ENCODE data around the gene C3orf38.
"Not testable (repeated sequence)": the region's sequence is repeated elsewhere in the genome, so short reads cannot be mapped to it uniquely, and the experiment has no call there.

Gene C3orf38

DNA sequence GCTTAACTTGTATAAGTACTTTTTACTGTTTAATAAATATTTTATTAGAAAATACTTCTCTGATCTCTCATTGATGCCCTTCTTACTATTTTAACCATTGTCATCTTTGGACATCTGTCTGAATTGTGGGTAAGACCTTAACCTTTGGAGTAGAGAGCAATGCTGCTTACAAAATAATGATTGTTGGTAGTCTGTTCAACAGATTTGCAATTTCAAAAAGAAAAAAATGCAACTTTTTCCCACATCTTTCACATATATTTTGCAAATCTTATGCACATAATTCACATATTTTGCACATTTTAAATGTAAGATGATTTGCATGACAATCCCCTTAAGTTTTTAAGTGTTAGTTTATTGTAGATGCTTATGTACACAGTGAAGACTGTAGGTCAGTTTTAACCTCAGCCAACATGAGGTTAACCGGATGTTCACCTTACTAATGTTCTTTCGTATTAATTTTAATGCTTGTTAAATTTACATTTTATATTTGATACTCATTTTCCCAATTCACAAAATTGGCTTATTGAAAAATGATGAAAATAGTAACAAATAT, 16.7 kb downstream of the C3orf38 start:
- DNase-seq, result no peak

DNA sequence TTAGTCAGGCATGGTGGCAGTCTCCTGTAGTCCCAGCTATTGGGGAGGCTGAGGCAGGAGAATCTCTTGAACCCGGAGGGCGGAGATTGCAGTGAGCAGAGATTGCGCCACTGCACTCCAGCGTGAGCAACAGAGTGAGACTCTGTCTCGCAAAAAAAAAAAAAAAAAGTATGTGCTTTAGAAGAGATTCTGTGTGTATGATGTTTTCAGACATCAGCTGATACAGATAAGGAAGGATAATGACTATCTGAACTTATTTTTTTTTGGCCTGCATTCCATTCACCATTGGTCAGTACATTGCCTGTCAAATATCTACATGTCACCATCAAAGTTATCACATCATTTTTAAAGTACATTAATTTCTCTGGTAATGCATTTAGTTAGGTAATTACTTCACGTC, 17.4 kb downstream of the C3orf38 start:
- no peak for DNase-seq

DNA sequence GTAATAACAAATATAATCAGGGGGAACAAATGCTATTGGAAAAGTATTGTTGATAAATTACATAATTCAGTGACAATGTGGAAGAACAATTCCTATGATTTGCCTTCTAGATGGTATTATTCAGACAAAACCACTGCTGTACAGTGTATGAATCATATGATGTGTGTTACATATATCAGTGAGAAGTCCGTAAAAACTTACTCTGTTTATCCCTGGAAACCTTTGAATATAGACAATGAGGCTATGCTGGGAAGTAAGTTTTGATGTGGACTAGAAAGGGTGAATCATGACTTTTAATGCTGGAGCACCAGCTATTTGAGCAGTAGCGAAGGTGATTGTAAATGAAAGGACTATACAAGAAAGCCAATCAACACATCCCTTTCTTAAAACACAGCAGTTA, 17.9 kb downstream of the C3orf38 start:
- no peak for DNase-seq

DNA sequence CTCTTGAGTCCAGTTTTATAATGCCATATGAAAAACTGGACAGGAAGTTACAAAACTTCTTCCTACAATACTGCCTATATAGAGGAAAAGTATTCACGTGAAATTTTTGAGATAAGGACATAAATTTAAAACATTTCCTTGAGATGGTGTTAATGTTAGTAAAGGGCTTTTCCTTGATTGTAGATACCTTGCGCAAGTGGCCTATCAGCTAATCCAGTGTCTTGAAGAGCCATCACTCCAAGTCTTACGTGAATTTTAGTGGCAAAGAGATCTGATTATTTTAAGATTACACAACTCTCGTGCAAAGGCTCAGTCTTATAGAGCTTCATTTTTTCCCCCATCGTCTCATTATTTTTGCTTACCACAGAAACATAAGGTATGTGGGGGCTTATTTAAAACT, 18.4 kb downstream of the C3orf38 start:
- DNase-seq, result no peak

DNA sequence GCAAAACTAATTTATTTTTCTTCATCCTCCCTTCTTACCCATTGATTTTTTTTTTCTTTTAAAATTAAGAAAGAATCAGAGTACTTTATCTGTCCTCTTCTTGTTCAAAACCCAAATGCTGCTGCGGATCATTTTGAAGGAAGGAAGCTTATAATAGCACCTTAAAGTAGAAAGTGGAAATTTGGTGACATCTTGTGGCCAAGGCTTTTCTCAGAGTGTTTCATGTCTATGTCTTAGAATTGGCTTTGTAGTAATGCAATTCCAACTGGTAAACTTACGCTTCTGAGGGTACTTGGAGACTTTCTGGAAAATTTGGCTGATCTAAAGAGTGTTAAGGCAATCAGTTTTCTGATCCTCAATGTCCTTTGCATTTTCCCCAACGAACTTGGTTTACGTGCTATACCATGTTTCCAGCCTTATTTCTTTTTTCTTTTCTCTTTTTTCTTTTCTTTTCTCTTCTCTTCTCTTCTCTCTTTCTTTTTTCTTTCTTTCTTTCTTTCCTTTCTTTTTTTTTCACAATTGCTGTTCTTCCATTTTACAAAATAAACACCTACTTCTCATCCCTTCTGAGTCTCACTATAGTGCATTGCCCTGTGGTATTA, 30.7 kb downstream of the C3orf38 start:
- DNase-seq, result no peak

DNA sequence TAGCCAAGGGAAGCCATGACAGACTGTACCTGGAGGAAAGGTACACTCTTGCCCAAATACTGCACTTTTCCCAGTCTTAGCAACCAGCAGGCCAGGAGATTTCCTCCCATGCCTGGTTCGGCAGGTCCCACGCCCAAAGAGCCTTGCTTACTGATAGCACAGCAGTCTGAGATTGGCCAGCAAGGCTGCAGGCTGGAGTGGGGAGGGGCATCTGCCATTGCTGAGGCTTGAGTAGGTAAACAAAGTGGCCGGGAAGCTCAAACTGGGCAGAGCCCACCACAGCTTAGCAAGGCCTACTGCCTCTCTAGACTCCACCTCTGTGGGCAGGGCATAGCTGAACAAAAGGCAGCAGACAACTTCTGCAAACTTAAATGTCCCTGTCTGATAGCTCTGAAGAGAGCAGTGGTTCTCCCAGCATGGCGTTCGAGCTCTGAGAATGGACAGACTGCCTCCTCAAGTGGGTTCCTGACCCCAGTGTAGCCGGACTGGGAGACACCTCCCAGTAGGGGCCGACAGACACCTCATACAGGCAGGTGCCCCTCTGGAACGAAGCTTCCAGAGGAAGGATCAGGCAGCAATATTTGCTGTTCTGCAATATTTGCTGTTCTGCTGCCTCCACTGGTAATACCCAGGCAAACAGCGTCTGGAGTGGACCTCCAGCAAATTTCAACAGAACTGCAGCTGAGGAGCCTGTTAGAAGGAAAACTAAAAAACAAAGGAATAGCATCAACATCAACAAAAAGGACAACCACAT, 32.6 kb downstream of the C3orf38 start:
- DNase-seq, result not testable (repeated sequence)

DNA sequence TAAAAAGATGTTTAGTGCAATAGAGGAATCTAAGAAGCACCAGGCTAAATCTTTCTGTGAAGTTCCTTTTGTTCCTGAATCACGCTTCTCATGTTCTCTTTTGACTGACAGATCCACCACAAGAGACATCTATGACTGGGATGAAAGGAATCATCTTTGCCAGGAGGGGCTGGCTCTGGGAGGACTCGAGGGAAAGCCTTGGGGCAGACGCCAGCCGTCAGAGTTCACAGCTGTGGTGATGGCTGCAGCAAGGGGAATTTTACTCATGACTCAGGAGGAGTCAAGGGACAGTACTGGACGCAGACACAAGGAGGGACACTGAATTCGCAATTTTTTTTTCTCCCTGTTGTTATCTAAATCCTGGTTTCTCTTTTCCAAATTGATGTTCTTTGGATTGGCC, 38.7 kb downstream of the C3orf38 start:
- no peak for DNase-seq

DNA sequence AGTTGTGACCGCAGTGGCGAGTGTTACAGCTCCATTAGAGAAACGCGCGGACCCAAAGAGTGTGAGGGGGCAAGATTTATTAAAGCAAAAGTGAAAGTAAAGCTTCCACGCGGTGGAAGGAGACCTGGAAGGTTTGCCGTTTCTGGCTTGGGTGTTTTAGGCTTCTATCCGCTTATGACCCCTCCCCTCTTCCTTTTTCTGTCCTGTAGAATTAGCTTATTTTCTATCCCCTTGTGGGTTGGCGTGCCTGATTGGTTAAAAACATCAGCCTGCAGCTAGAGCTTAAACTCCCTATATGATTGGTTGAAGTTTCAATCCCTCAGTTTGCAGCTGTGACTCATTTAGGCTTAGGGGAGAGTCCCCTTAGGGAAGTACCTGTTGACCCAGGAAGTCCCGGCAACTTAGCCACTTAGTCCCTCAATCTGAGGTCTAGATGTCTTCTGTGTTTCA, 39.6 kb downstream of the C3orf38 start:
- no peak for DNase-seq

DNA sequence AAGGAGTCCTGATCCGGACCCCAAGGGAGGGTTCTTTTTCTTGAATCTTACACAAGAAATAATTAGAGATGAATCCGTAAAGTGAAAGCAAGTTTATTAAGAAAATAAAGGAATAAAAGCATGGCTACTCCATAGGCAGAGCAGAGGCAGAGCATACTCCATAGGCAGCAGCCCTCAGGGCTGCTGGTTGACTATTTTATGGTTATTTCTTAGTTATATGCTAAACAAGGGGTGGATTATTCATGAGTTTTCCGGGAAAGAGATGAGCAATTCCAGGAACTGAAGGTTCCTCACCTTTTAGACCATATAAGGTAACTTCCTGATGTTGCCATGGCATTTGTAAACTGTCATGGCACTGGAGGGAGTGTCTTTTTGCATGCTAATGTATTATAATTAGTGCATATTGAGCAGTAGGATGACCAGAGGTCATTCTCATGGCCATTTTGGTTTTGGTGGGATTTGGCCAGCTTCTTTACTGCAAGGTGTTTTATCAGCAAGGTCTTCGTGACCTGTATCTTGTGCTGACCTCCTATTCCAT, 42.2 kb downstream of the C3orf38 start:
- no peak for DNase-seq

DNA sequence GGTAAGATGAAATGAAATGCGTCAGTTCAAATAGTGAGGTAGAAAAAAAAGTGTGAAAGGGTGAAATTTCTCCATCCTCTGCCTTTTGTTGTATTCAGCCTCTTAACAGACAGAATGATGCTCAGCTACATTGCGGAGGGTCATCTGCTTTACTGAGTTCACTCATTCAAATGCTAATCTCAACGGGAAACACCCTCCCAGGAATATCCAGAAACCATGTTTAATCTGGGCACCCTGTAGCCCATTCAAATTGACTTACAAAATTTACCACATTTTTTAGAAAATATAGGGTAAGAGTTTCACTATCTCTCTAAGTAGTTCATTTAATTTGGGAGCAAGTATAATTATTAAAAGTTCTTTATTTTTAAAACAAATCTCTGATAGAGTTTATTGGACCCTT, 42.9 kb downstream of the C3orf38 start:
- DNase-seq, result no peak

DNA sequence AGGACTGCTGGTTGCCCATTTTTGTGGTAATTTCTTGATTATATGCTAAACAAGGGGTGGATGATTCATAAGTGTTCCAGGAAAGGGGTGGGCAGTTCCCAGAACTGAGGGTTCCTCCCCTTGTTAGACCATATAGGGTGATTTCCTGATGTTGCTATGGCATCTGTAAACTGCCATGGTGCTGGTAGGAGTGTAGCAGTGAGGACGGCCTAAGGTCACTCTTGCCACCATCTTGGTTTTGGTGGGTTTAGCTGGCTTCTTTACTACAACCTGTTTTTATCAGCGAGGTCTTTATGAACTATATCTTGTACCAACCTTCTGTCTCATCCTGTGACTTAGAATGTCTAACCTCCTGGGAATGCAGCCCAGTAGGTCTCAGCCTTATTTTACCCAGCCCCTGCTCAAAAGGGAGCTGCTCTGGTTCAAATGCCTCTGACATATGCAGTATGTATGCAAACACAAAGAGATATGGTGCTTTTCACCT, 46.2 kb downstream of the C3orf38 start:
- no peak for DNase-seq

DNA sequence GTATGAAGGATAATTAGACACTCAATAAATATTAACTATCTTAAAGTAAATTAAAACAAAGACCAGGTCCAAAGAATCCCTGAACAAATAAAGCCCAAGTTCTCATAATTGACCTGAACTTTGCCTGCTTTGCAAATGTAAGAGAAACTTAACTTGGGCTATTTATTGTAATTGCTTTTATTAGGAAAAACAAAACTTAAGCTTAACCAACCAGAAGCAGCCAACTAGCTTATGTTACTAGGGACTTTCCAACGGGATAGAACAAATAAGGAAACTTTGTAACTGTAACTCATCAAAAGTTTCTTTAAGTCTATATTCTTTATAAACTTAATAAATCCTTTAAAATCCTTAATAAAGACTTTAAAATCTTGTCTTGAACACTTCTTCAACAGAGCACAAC, 48.4 kb downstream of the C3orf38 start:
- DNase-seq, result no peak

DNA sequence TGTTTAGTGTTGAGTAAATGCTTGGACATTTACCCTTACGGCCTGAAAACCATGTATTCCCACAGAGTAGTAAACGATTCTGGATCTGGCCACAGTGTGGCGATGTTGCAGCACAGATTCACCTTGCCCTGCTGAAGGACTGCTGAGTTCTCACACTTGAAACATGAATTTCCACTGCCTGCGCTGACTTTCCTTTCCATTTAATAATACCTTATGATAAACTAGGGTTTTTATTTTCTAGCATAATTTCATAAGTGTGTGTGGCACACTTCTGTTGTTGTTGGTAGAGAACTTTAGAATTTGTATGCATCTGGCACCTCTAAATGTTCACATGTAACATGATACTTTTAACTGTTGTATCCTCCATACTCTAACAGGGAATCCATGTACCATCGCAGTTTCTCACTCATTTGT, 53.9 kb downstream of the C3orf38 start:
- peak; percentile 10 for DNase-seq

Measured in NCI-H526 treated with DMSO at 0.1 percent for 48 hours (cell line).